ENCODE measurements around the gene MX1. TPM values are rescaled to one million over a fixed set of nuclear protein-coding genes. Genes with fewer than 3 reads are reported as not detected.
A peak's percentile ranks its signal among the peaks of the same experiment; 100 is the strongest.

Gene MX1, protein sequence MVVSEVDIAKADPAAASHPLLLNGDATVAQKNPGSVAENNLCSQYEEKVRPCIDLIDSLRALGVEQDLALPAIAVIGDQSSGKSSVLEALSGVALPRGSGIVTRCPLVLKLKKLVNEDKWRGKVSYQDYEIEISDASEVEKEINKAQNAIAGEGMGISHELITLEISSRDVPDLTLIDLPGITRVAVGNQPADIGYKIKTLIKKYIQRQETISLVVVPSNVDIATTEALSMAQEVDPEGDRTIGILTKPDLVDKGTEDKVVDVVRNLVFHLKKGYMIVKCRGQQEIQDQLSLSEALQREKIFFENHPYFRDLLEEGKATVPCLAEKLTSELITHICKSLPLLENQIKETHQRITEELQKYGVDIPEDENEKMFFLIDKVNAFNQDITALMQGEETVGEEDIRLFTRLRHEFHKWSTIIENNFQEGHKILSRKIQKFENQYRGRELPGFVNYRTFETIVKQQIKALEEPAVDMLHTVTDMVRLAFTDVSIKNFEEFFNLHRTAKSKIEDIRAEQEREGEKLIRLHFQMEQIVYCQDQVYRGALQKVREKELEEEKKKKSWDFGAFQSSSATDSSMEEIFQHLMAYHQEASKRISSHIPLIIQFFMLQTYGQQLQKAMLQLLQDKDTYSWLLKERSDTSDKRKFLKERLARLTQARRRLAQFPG
- total RNA-seq (2014; rRNA removed; shearing (Covaris generic)) (5.4 and 6.5 TPM in 2 replicates), polyA plus RNA-seq (2016; fragmentation: Nextera tagmentation; extraction: Ambion mirVana) (2.1 and 3.1 TPM in 2 replicates)
- long read RNA-seq, partial matches to known transcripts = 1 of 4 reads
- long read RNA-seq, other reads (novel, unspliced or antisense) = 1 of 4 reads

- Mint-ChIP-seq H3K36me3 (ENCODE audit: low read depth) (no peaks in the 10 kb centered on the region), H3K27ac (no peak within 1 kb of the TSS), H3K27me3 (ENCODE audit: insufficient read depth, low read depth, poor library complexity) (peaks cover 36% of the 10 kb centered on the region), H3K9me3 (no peaks in the 10 kb centered on the region; the same call in 2 of the 3 replicates), H3K4me1 (peaks cover 9% of the 10 kb centered on the region; the same call in 2 of the 3 replicates), H3K4me3 (peak within 1 kb of the TSS; percentile 80)
- Histone ChIP-seq H2AFZ (peak within 1 kb of the TSS; percentile 98), H3F3A (replicated peaks; ENCODE audit: low read depth) (no peaks in the 10 kb centered on the region), H3K27ac (ENCODE audit: low read depth) (no peak within 1 kb of the TSS), H4K20me1 (replicated peaks; ENCODE audit: insufficient read depth) (no peaks in the 10 kb centered on the region), H3K4me1 (ENCODE audit: insufficient read depth) (peaks cover 6% of the 10 kb centered on the region), H3K9me2 (ENCODE audit: insufficient read depth) (peaks cover 9% of the 10 kb centered on the region; the same call in 1 of the 2 replicates), H3K27me3 (ENCODE audit: insufficient read depth) (peaks cover 42% of the 10 kb centered on the region), H3K4me2 (peak within 1 kb of the TSS; percentile 91), H3K79me2 (replicated peaks; ENCODE audit: insufficient read depth) (no peaks in the 10 kb centered on the region), H3K36me3 (ENCODE audit: insufficient read depth) (no peaks in the 10 kb centered on the region), H3K4me3 (peak within 1 kb of the TSS; percentile 73)
- TF ChIP-seq, protein P1, sequence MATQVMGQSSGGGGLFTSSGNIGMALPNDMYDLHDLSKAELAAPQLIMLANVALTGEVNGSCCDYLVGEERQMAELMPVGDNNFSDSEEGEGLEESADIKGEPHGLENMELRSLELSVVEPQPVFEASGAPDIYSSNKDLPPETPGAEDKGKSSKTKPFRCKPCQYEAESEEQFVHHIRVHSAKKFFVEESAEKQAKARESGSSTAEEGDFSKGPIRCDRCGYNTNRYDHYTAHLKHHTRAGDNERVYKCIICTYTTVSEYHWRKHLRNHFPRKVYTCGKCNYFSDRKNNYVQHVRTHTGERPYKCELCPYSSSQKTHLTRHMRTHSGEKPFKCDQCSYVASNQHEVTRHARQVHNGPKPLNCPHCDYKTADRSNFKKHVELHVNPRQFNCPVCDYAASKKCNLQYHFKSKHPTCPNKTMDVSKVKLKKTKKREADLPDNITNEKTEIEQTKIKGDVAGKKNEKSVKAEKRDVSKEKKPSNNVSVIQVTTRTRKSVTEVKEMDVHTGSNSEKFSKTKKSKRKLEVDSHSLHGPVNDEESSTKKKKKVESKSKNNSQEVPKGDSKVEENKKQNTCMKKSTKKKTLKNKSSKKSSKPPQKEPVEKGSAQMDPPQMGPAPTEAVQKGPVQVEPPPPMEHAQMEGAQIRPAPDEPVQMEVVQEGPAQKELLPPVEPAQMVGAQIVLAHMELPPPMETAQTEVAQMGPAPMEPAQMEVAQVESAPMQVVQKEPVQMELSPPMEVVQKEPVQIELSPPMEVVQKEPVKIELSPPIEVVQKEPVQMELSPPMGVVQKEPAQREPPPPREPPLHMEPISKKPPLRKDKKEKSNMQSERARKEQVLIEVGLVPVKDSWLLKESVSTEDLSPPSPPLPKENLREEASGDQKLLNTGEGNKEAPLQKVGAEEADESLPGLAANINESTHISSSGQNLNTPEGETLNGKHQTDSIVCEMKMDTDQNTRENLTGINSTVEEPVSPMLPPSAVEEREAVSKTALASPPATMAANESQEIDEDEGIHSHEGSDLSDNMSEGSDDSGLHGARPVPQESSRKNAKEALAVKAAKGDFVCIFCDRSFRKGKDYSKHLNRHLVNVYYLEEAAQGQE (IDR thresholded peaks at IDR 0.05; ENCODE audit: unreplicated experiment) = no peak
- TF ChIP-seq ZNF114 (CRISPR knock-in tag; IDR thresholded peaks at IDR 0.05) (no peak), EZH2phosphoT487 (IDR thresholded peaks at IDR 0.05; ENCODE audit: unreplicated experiment) (no peak), EZH2 (IDR thresholded peaks at IDR 0.05; ENCODE audit: low read depth, unreplicated experiment) (peak; percentile 31)
- peak; percentile 75 for DNase-seq (ENCODE audit: low spot score)
- ATAC-seq = peak; percentile 90
Measured at GRCh38 chr21:41425954-41426675, at the start of gene MX1. Gene MX1 (plus strand): TSS chr21:41426239. CDS start chr21:41432071, 5,832 bp downstream.

DNA sequence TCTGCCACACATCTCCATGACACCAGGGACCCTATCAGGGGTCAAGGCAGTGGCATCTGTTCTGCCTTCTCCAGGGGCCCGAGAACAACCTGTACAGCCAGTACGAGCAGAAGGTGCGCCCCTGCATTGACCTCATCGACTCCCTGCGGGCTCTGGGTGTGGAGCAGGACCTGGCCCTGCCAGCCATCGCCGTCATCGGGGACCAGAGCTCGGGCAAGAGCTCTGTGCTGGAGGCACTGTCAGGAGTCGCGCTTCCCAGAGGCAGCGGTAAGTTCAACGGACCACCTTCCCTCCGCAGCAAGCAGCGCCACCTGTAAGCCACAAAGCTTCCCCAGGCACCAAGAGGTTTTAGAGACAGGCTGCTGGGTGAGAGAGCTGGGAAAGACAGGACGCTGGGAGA is 48.3 kb upstream of the MX1 start:
- peak; percentile 21 for DNase-seq (ENCODE audit: low spot score)
- Histone ChIP-seq H3K27me3 (ENCODE audit: insufficient read depth) (no peaks in the 10 kb centered on the region), H4K20me1 (replicated peaks; ENCODE audit: insufficient read depth) (no peaks in the 10 kb centered on the region), H3F3A (replicated peaks; ENCODE audit: low read depth) (no peaks in the 10 kb centered on the region), H3K27ac (ENCODE audit: low read depth) (no peak overlapping the region), H3K4me3 (no peak overlapping the region), H3K4me2 (no peak overlapping the region), H3K9me2 (ENCODE audit: insufficient read depth) (no peaks in the 10 kb centered on the region; the same call in 1 of the 2 replicates), H3K79me2 (replicated peaks; ENCODE audit: insufficient read depth) (no peaks in the 10 kb centered on the region), H2AFZ (no peak overlapping the region), H3K4me1 (ENCODE audit: insufficient read depth) (no peaks in the 10 kb centered on the region), H3K36me3 (ENCODE audit: insufficient read depth) (no peaks in the 10 kb centered on the region)
- H3K4me1 Mint-ChIP-seq = peaks cover 5% of the 10 kb centered on the region; the same call in 2 of the 3 replicates
- peaks cover 13% of the 10 kb centered on the region for H3K9me3 Mint-ChIP-seq
- H3K27ac Mint-ChIP-seq = no peak overlapping the region
- peaks cover 6% of the 10 kb centered on the region for H3K27me3 Mint-ChIP-seq (ENCODE audit: insufficient read depth, low read depth, poor library complexity)
- H3K36me3 Mint-ChIP-seq (ENCODE audit: low read depth) = peaks cover 4% of the 10 kb centered on the region
- no peak overlapping the region for H3K4me3 Mint-ChIP-seq
- peak; percentile 61 for ATAC-seq
- TF ChIP-seq STAT1 (IDR thresholded peaks at IDR 0.05; ENCODE audit: unreplicated experiment) = no peak
- no peak for TF ChIP-seq JUNB (IDR thresholded peaks at IDR 0.05; ENCODE audit: unreplicated experiment)
- 0 out of 4 replicates have a peak, but pooled peaks of 1 of the 2 experiments have one; percentile 4 for TF ChIP-seq CTCF (conservative IDR thresholded peaks at IDR 0.05; ENCODE audit: low read depth in 2 of 2)
